ENCODE results near the gene OR4D2.
A peak's percentile ranks its signal among the peaks of the same experiment; 100 is the strongest.

OR4D2 gene

GRCh38 chr17:58217766-58218165 is 51.0 kb downstream of the OR4D2 start:
- no peak for DNase-seq

GRCh38 chr17:58219007-58219788 is 52.4 kb downstream of the OR4D2 start, which contains the start of gene MKS1:
Gene MKS1 (minus strand): TSS chr17:58219255. CDS start chr17:58219230, 25 bp downstream.
- peak; percentile 97 for DNase-seq

GRCh38 chr17:58219789-58220183 is 53.0 kb downstream of the OR4D2 start:
- DNase-seq, result no peak
